Stimulated activated CD8-positive, alpha-beta memory T cell treated with anti-CD3 and anti-CD28 coated beads, Interleukin-12 subunit alpha, Interleukin-12 subunit beta, amount 100 ng/mL, for 1 hour (primary cell): ENCODE data around the gene SH3RF2.

Experiments used
- DNase-seq: peaks from one replicate; pipeline ENCODE4 v3.0.0-alpha.2; 2020; ENCODE audit warnings: low read depth

Gene SH3RF2

DNA sequence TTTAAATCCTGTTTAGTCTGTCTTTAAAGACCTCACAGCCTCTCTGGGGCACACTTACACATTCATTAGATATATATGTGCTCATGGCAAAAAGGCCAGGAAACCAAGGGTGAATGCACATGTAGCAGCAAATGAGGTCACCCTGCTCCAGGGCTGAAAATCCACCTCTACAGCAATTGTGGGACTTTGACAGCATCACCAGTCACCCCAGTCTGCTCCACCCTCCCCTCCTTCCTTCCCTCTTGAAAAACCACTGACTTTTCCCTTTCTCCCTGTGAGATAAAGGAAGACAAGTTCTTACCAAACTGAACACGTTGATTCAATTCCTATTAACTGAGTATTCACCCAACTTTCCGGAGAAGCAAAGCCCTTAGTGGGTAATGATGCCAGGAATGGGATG, 15.2 kb upstream of the SH3RF2 start:
- DNase-seq = no peak

DNA sequence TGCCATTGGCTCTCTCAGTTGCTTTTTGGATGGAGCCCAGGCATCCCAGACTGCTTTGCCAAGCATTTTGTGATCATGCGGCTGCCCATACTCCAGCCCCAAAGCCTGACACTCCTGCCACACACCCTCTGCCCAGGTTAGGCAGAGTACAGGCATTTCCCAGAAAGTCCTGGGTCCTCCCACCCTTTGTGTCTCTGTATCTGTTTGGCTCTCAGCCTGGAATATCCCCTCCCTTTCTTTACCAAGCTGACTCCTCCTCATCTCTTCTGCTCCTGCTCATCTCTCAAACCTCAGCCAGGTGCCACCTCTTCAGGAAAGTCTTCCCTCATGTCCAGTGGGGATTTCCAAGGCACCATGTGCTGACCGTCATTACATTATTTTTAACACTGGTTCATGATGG, 14.3 kb upstream of the SH3RF2 start:
- DNase-seq = no peak

- DNase-seq = no peak
These were observed 13.0 kb upstream of the SH3RF2 start for GRCh38 chr5:145923405-145923804.

DNA sequence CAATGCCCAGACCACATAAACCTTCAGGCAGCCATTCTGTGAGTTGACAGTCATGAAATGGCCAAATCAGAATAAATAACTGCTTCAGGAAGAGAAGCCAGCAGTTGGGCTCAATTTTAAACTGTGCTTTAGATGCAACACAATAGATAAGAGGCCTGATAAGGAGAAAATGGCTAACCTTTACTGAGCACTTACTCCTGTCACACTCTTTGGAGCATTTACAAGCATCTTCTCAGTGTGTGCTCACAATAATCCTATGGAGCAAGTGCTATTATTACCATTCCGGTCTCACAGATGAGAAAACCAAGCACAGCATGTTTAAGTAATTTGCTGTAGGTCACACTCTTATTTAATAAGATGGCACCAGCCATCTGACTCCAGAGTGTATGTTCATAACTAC, 11.5 kb upstream of the SH3RF2 start:
- no peak for DNase-seq

DNA sequence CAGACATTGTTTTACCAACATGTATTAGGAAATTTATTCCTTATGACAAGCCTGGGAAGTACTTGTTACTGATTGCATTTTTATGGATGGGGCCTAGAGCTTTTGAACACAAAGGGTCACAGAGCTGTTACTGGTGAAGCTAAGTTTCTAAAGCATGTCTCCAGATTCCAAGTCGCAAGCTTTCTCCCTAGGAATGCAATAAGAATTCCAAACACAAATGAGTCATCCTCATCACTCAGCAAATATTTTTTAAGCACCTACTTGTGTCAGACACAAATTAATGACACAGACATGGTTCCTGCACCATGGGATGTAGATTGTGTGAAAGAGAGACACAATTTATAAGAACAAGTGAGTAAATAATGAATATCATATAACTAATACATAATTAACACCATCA, 11.0 kb upstream of the SH3RF2 start:
- DNase-seq = no peak

DNA sequence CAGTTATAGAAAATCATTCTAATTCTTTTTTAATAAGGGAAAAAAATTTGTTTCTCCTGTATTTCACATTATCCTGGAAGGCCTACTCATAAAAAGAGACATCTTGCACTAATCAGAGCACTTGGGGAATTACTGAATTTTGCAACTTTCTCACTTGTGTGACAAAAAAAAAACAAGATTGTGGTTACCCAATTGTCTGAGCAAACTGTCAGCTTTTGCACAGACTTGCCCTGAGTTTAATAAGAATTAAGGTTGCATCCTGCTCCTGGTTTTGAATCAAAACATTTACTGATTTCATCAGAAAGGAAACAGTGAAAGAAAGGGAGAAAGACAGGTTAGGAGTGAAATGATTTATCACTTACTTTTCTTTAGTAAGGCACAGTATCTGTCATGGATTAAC, 10.6 kb upstream of the SH3RF2 start:
- DNase-seq = no peak

DNA sequence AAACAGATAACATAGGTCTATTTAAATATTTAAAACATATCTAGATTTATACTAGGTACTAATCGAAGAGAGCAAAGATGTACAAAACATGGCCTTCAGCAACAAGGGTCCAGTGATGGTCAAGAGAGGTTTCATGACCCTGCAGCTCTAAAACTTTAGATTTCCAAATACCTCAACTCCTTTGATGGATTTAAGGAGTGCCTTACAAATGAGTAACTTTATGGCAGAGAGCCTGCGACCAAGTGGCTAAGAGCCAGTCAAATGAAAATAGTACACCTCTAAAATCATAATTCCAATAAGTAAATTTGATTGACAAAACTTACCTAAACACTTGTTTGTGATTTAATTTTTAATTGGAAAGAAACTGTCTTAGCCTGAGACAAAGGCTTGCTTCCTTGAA, 4.7 kb upstream of the SH3RF2 start:
- DNase-seq = no peak

DNA sequence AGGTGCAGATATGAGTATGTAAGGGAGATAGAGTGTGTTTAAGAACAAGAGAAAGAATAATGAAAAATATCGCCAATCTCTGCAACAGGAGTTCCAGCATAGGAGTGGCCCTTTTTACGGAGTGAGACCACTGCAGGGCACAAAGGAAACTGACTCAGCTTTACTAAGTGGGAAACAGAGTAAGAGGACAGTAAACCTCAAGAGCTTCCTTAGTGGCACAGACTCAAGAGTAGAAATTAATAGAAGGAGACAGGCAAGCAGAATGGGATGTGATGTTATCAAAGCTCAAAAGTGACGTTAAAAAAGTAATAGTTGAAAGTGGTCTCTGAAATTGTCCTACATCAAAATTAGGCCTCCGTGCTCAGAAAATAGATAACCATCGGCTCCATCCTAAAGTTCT, 2.1 kb upstream of the SH3RF2 start:
- DNase-seq = no peak

GRCh38 chr5:145937432-145938250, 1.3 kb downstream of the SH3RF2 start:
- no peak for DNase-seq

DNA sequence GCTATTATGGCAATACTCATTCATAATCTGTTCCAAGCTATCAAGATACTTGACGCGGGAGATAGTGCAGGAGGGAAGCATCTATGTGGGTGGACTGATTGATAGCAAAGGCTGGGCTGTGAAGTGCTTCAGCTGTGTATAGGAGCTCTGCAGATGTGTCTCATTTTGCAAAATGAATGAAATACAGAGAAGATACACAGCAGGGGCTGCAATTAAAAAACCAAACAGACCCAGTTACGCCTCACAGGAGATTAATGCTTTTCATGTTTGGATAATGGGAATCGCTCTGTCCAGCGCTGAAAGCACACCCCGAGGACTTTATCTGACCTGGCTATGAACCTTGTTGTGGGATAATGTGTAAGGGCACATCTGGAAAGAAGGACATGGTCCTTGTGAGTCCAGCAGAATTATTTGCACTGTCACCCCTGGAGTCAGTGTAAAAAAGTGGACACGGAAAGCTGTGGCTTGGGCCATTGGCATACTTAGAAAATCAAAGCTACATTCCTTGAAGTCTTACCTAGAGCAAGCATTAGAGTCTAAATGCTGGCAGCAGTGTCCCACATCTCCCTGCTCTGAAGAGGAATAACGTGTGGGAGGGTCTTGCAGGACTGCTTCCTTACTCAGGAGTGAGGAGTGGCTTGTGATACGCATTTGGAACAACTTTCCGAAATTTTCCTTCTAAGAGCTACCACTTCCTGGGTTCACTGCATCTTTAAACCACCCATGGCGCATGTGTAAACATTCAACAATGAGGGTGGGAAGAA, 2.6 kb downstream of the SH3RF2 start:
- DNase-seq = no peak

GRCh38 chr5:145939540-145940065, 3.2 kb downstream of the SH3RF2 start:
- no peak for DNase-seq

GRCh38 chr5:145941096-145941447, 4.7 kb downstream of the SH3RF2 start:
- DNase-seq = no peak

GRCh38 chr5:145941448-145942130, 5.2 kb downstream of the SH3RF2 start:
- DNase-seq = no peak

GRCh38 chr5:145942201-145942600, 5.8 kb downstream of the SH3RF2 start:
- DNase-seq = no peak

DNA sequence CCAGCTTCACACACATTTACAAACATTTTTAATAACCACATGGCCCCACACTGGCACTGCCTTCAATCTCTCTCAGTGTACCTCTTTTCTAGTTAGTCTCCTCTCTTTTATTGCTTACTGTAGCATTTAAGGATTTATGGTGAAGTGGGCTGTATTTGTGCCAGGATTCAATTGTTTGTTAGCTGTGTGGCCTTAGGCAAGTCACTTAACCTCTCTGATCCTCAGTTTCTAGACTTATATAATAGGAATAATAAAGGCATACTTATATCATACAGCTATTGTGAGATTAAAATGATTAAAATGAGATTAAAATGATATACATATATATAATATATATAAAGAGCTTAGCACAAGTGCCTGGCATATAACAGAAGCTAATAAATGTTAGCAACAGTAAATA, 6.4 kb downstream of the SH3RF2 start:
- DNase-seq = no peak

GRCh38 chr5:145943674-145944121, 7.3 kb downstream of the SH3RF2 start:
- DNase-seq = no peak

- DNase-seq = no peak
These were observed 8.0 kb downstream of the SH3RF2 start for GRCh38 chr5:145944328-145944727.

DNA sequence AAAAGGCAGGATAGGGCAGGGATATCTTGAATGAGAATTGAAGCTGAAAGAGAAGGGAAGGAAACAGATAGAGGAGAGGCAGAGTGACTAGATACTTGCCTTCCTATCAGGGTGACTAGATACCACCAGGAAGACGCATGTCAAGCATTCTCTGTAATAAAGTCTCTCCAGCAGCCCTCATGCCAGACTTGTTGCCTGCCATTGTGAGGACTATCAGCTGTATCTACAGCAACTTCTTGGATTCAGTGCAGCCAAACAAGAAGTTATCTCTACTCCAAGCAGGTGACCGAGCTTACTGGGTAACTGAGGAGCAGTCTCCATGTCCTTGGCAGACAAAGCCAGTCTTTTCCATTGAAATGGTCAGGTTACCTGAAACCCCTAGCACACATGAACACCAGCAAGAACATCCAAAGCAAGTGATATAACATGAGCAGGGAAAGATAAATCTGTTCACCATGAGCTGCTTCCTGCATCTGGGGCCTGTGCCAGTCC, 9.3 kb downstream of the SH3RF2 start:
- no peak for DNase-seq

GRCh38 chr5:145946112-145946861, 9.9 kb downstream of the SH3RF2 start:
- no peak for DNase-seq

DNA sequence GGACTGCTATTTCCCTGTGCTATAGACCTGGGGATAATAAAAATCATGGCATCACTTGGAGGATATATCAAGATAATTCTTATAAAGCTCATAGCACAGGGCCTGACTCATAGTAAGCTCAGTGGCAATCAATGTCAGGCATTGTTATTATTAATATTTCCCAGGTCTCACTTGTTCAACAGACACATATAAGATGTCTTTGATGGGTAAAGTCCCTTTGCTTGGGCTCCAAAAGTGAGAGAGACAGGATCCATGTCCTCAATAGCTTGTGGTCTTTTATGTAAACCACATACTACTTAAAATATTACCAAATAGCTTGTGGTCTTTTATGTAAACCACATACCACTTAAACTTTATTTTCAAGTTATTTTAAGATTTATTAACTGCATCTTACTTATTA, 11.2 kb downstream of the SH3RF2 start:
- no peak for DNase-seq

GRCh38 chr5:145948047-145948446, 11.7 kb downstream of the SH3RF2 start:
- no peak for DNase-seq

DNA sequence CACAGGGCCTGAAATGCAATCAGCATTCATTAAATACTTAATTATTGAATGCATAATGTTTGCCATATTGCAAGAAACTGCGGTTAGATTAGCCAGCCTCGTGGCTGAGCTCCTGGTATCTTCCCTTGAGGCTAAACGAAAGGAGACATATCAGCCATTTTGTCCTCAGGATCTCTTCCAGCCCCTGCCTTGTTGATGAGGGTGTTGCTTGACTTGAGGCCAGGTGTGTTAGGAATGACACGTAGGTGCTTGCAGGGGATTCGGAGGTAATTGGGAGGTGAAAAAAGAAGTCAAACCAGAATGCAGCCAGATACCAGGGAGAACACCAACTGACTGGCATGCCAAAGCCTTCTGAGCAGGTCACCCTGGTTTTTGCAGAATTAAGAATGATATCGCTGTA, 12.5 kb downstream of the SH3RF2 start:
- DNase-seq = no peak
